Bronchial epithelial cell (primary cell): ENCODE measurements around the gene SCARF2. TPM values are rescaled to one million over a fixed set of nuclear protein-coding genes. Genes with fewer than 3 reads are reported as not detected.

Source experiments
- DNase-seq: peaks from one replicate; pipeline ENCODE4 v3.0.0-alpha.2; 2010; ENCODE audit warnings: low read depth
- FAIRE-seq: peaks from 2 replicates; lab custom pipeline; 2011; peaks lifted over from hg19 to GRCh38; lab: Jason Lieb, UNC
- H3K27me3 ChIP-seq: 2 replicates; pipeline ENCODE4 v1.5.1; 2011; ENCODE audit warnings: low read length; ENCODE audit not compliant: control insufficient read depth, insufficient read depth
- H3K36me3 ChIP-seq: 2 replicates; pipeline ENCODE4 v1.5.1; 2011; ENCODE audit warnings: low read length; ENCODE audit not compliant: control insufficient read depth, insufficient read depth
- H3K4me3 ChIP-seq: 2 replicates; pipeline ENCODE4 v1.5.1; 2011; ENCODE audit warnings: mild to moderate bottlenecking, low read depth, low read length, control low read depth
- CTCF ChIP-seq: IDR thresholded peaks from 2 replicates; pipeline ENCODE4 v1.5.1; 2011; ENCODE audit warnings: mild to moderate bottlenecking, moderate library complexity, low read length, control low read depth, inconsistent platforms; ENCODE audit not compliant: insufficient read depth, severe bottlenecking
- total RNA-seq: library from RNA; depleted of rRNA; stranded (reverse); fragments of >200 nt; gene quantifications from 2 replicates; pipeline ENCODE4 v1.2.1, GENCODE V29; 2014

The SCARF2 gene
- total RNA-seq, 1 donor from 2014 or later = 0.53 TPM

GRCh38 chr22:20469110-20469868, 31.7 kb upstream of the SCARF2 start:
- Histone ChIP-seq H3K36me3 (peaks cover 13% of the 10 kb centered on the region), H3K27me3 (no peaks in the 10 kb centered on the region), H3K4me3 (no peak overlapping the region)
- FAIRE-seq (peak; percentile 75), DNase-seq (no peak)
- no peak for TF ChIP-seq CTCF

GRCh38 chr22:20466659-20467379, 29.2 kb upstream of the SCARF2 start:
- no peak for DNase-seq
- H3K4me3 ChIP-seq = no peak overlapping the region
- peak; percentile 43 for FAIRE-seq
- TF ChIP-seq CTCF = no peak
- H3K36me3 ChIP-seq = peaks cover 14% of the 10 kb centered on the region
- H3K27me3 ChIP-seq = no peaks in the 10 kb centered on the region

- TF ChIP-seq CTCF = no peak
- H3K27me3 ChIP-seq = no peaks in the 10 kb centered on the region
- no peak for FAIRE-seq
Measured at GRCh38 chr22:20465759-20466077, 28.1 kb upstream of the SCARF2 start.

GRCh38 chr22:20464912-20465758, 27.5 kb upstream of the SCARF2 start:
- FAIRE-seq = peak; percentile 58
- Histone ChIP-seq H3K27me3 (no peaks in the 10 kb centered on the region), H3K36me3 (peaks cover 6% of the 10 kb centered on the region), H3K4me3 (no peak overlapping the region)
- no peak for TF ChIP-seq CTCF
- no peak for DNase-seq

More at GRCh38 chr22:20465759-20466077, 28.1 kb upstream of the SCARF2 start:
- no peak for DNase-seq
- Histone ChIP-seq H3K4me3 (no peak overlapping the region), H3K36me3 (peaks cover 6% of the 10 kb centered on the region)

- DNase-seq (no peak), FAIRE-seq (no peak)
- peaks cover 6% of the 10 kb centered on the region for H3K36me3 ChIP-seq
- no peaks in the 10 kb centered on the region for H3K27me3 ChIP-seq
- H3K4me3 ChIP-seq = no peak overlapping the region
- TF ChIP-seq CTCF = no peak
Measured at GRCh38 chr22:20464096-20464614, 26.5 kb upstream of the SCARF2 start.
